ENCODE measurements around the gene TLE7. TPM values are rescaled to one million over a fixed set of nuclear protein-coding genes. Genes with fewer than 3 reads are reported as not detected.

Gene TLE7
- total RNA-seq, 4 donors from 2014 or later: not detected

DNA sequence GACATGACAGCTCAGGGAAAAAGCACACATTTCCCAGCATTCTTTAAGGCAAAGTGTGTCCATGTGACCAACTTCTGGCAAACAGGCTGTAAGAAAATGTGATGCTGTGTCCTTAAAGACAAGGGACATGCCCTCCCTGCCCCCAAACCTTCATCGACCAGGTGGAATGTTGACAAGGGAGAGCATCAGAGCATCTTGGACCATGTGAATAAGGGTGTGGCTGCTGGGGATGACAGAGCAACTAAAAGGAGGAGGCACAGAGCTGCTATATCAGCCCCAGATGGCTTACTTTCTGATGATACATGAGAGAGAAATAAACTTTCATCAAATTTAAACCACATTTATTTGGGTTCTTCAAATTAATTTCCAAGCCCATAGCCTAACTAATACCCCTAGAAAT is 22.4 kb upstream of the TLE7 start:
- TF ChIP-seq EP300 (IDR thresholded peaks at IDR 0.05) (no peak), POLR2A (IDR thresholded peaks at IDR 0.05; ENCODE audit: low read depth) (no peak), POLR2AphosphoS5 (IDR thresholded peaks at IDR 0.05) (no peak)
- TF ChIP-seq, protein P1, sequence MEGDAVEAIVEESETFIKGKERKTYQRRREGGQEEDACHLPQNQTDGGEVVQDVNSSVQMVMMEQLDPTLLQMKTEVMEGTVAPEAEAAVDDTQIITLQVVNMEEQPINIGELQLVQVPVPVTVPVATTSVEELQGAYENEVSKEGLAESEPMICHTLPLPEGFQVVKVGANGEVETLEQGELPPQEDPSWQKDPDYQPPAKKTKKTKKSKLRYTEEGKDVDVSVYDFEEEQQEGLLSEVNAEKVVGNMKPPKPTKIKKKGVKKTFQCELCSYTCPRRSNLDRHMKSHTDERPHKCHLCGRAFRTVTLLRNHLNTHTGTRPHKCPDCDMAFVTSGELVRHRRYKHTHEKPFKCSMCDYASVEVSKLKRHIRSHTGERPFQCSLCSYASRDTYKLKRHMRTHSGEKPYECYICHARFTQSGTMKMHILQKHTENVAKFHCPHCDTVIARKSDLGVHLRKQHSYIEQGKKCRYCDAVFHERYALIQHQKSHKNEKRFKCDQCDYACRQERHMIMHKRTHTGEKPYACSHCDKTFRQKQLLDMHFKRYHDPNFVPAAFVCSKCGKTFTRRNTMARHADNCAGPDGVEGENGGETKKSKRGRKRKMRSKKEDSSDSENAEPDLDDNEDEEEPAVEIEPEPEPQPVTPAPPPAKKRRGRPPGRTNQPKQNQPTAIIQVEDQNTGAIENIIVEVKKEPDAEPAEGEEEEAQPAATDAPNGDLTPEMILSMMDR (IDR thresholded peaks at IDR 0.05): no peak
- Histone ChIP-seq H3K36me3 (peaks cover 0 to under 1% (median 0%) of the 10 kb centered on the region in 4 donors), H3K27me3 (no peaks in the 10 kb centered on the region), H3K27ac (replicated peaks in 1 of 4) (no peak overlapping the region), H3K9me3 (no peaks in the 10 kb centered on the region), H3K4me1 (peaks cover 18 to 31% (median 28%) of the 10 kb centered on the region in 4 donors), H3K4me3 (no peak overlapping the region)
- intact Hi-C loops (cut with DNase I): no loop called here
- WGBS: 85% methylated on average over 1 of the region's 1 CpG
- no peak for DNase-seq (ENCODE audit: extremely low spot score)

DNA sequence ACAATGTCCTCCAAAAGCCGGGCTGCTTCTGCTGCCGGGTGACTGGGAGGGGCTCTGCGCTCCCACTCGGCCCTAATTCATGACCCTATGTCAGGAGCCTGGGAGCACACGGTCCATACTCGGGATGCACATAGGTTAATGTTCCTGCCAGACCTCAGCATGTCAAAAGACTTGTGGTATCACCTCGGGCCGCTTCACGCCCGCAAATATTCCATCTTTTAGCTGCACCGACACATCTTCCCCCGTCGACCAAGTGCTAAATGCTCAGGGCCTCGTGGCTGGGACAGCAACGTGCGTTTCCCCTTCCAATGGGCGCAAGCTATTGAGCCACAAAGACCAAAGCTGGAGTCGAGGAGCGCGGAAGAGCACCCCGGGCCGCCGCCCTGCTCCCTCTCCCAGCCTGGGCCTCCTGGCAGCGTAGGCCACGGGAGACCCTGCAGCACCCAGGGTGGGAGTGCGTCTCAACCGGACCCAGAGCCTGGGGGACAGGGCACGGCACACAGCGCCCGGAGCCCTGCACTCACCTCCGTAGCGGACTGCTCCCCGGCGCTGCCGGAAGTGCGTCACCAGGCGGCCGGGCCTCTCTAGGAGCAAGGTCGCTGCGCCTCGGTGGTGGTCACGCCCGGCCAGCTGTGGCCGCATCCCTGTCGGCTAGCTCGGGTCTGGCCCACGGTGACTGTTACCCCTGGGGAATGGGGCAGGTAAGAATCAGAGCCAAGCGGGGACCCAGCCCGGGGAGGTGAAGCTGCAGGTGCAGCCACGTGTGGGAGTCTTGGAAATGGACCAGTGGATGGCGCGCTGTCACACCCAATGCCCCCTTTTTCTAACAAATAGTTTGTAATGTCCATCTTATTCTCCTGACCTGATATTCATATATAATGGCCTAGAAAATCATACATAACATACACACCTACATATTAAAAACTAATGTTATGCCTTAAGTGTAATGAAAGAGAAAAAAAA is 20.1 kb upstream of the TLE7 start, which contains the start of gene ZNF23:
Gene ZNF23 (minus strand): TSS at position 562 of the 963 bp plus-strand sequence. CDS start 5,451 bp downstream, outside the sequence.
- Histone ChIP-seq H3K4me1 (peaks cover 18 to 34% (median 28%) of the 10 kb centered on the region in 4 donors), H3K27ac (replicated peaks in 1 of 4) (peak within 1 kb of the TSS; percentile 80 to 95 (median 90)), H3K4me3 (peak within 1 kb of the TSS; percentile 75 to 93 (median 80)), H3K9me3 (no peaks in the 10 kb centered on the region), H3K36me3 (peaks cover 0 to 5% (median 0%) of the 10 kb centered on the region in 4 donors), H3K27me3 (no peaks in the 10 kb centered on the region)
- WGBS: under 1% methylated on average over 34 of the region's 52 CpGs
- DNase-seq (ENCODE audit: extremely low spot score): peak; percentile 95
- TF ChIP-seq EP300 (IDR thresholded peaks at IDR 0.05) (no peak), POLR2A (IDR thresholded peaks at IDR 0.05; ENCODE audit: low read depth) (peak; percentile 63), POLR2AphosphoS5 (IDR thresholded peaks at IDR 0.05) (peak; percentile 98)
- TF ChIP-seq, protein P1 (IDR thresholded peaks at IDR 0.05): peak in 1 of 3 experiments; percentile 35
- intact Hi-C loops (cut with DNase I): loop anchor here (1.0 kb wide), 1 partner anchor 22 kb away; no protein-coding TSS in a partner anchor

DNA sequence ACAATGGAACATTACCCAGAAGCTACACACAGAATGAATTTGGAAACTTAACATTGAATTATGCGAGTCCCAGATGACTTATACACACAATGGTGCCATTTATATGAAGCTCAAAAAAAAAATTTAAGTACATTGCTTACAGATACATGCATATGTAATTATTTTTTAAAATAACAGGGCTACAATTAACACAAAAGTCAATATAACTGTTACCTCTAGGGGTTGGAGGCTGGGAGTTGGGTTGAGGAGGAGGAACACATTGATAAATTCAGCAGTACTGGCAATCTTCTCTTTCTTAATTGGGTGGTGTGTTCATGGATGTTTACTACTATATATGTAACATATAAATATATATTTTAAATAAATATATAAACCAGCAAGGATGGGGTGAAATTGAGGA is 19.1 kb upstream of the TLE7 start:
- intact Hi-C loops (cut with DNase I): no loop called here
- peaks cover 18 to 34% (median 28%) of the 10 kb centered on the region in 4 donors for H3K4me1 ChIP-seq
- H3K4me3 ChIP-seq: peak overlapping the region; percentile 75 to 93 (median 80)
- H3K27me3 ChIP-seq: no peaks in the 10 kb centered on the region
- WGBS: 100% methylated on average over 1 of the region's 1 CpG
- H3K36me3 ChIP-seq: peaks cover 8 to 16% (median 8%) of the 10 kb centered on the region in 4 donors
- no peaks in the 10 kb centered on the region for H3K9me3 ChIP-seq
- peak overlapping the region; percentile 34 to 92 (median 78) for H3K27ac ChIP-seq (replicated peaks in 1 of 4)
- DNase-seq (ENCODE audit: extremely low spot score): no peak
- TF ChIP-seq, protein P1 (IDR thresholded peaks at IDR 0.05): no peak
- TF ChIP-seq POLR2A (IDR thresholded peaks at IDR 0.05; ENCODE audit: low read depth) (no peak), POLR2AphosphoS5 (IDR thresholded peaks at IDR 0.05) (no peak)

DNA sequence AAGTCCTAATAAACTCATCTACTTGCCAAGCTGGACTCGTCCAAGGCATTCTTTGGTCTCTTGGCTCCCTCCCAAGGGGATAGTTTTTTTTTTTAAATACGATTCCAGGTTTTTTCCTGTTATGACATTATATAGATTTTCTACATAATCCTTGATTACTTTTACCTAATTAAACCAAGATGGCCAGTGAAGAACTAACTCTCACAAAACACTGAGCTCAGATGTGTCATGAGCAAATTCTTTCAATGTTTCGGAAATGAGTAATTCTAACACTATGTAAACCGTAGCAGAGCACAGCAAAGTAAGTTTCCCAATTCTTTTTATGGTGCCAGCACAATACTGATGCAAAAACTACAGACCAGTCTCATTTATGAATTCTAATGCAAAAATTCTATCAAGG is 18.4 kb upstream of the TLE7 start:
- TF ChIP-seq POLR2AphosphoS5 (IDR thresholded peaks at IDR 0.05): peak in 1 of 2 donors; percentile 58
- no peak for TF ChIP-seq EP300 (IDR thresholded peaks at IDR 0.05)
- intact Hi-C loops (cut with DNase I): no loop called here
- H3K9me3 ChIP-seq: no peaks in the 10 kb centered on the region
- no peak overlapping the region for H3K4me3 ChIP-seq
- H3K36me3 ChIP-seq: peaks cover 15 to 23% (median 15%) of the 10 kb centered on the region in 4 donors
- H3K27me3 ChIP-seq: no peaks in the 10 kb centered on the region
- WGBS: 47% methylated on average over 4 of the region's 4 CpGs
- peak overlapping the region; percentile 34 to 89 (median 58) for H3K27ac ChIP-seq (replicated peaks in 1 of 4)
- peaks cover 18 to 34% (median 28%) of the 10 kb centered on the region in 4 donors for H3K4me1 ChIP-seq
- no peak for DNase-seq (ENCODE audit: extremely low spot score)

DNA sequence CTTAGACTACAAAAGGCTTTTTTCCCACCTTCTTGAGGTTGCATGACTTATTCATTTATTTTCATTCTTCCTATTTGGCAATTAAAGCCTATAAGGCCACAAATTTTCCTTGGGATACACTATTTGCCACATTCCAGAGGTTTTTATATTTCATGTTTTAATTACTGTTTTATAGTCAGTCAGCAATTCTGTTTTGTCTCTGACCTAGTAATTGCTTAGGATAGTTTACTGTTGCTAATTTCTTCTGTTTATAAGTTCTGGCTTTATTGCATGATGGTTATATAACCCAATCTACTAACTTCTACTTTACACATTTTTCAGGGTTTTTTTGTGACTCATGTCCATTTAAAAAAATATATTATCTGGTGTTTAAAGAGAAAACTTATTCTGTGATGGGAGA is 17.7 kb upstream of the TLE7 start:
- no peak for DNase-seq (ENCODE audit: extremely low spot score)
- Histone ChIP-seq H3K9me3 (peaks cover 0 to under 1% (median 0%) of the 10 kb centered on the region in 4 donors), H3K27me3 (no peaks in the 10 kb centered on the region), H3K27ac (replicated peaks in 1 of 4) (peak overlapping the region; percentile 34 to 89 (median 58)), H3K36me3 (peaks cover 22 to 30% (median 23%) of the 10 kb centered on the region in 4 donors), H3K4me3 (no peak overlapping the region), H3K4me1 (peaks cover 18 to 34% (median 28%) of the 10 kb centered on the region in 4 donors)
- TF ChIP-seq, protein P1 (IDR thresholded peaks at IDR 0.05): no peak
- no peak for TF ChIP-seq POLR2A (IDR thresholded peaks at IDR 0.05; ENCODE audit: low read depth)
- no peak for TF ChIP-seq POLR2AphosphoS5 (IDR thresholded peaks at IDR 0.05)
- intact Hi-C loops (cut with DNase I): no loop called here

All from esophagus muscularis mucosa (tissue), 4 donors.